ENCODE measurements around the gene SETD1B. TPM values are rescaled to one million over a fixed set of nuclear protein-coding genes. Genes with fewer than 3 reads are reported as not detected.
A peak's percentile ranks its signal among the peaks of the same experiment; 100 is the strongest.

SETD1B gene
- total RNA-seq, 1 donor = 4.7 TPM

GRCh38 chr12:121773011-121773777, 30.6 kb upstream of the SETD1B start:
- DNase-seq (ENCODE audit: low read depth) = peak; percentile 74
- no peak overlapping the region for H3K4me3 ChIP-seq (ENCODE audit: low read depth, low read length)
- TF ChIP-seq, protein P1, sequence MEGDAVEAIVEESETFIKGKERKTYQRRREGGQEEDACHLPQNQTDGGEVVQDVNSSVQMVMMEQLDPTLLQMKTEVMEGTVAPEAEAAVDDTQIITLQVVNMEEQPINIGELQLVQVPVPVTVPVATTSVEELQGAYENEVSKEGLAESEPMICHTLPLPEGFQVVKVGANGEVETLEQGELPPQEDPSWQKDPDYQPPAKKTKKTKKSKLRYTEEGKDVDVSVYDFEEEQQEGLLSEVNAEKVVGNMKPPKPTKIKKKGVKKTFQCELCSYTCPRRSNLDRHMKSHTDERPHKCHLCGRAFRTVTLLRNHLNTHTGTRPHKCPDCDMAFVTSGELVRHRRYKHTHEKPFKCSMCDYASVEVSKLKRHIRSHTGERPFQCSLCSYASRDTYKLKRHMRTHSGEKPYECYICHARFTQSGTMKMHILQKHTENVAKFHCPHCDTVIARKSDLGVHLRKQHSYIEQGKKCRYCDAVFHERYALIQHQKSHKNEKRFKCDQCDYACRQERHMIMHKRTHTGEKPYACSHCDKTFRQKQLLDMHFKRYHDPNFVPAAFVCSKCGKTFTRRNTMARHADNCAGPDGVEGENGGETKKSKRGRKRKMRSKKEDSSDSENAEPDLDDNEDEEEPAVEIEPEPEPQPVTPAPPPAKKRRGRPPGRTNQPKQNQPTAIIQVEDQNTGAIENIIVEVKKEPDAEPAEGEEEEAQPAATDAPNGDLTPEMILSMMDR (IDR thresholded peaks at IDR 0.05; ENCODE audit: insufficient read depth, low read depth, low read length) = peak; percentile 94

DNA sequence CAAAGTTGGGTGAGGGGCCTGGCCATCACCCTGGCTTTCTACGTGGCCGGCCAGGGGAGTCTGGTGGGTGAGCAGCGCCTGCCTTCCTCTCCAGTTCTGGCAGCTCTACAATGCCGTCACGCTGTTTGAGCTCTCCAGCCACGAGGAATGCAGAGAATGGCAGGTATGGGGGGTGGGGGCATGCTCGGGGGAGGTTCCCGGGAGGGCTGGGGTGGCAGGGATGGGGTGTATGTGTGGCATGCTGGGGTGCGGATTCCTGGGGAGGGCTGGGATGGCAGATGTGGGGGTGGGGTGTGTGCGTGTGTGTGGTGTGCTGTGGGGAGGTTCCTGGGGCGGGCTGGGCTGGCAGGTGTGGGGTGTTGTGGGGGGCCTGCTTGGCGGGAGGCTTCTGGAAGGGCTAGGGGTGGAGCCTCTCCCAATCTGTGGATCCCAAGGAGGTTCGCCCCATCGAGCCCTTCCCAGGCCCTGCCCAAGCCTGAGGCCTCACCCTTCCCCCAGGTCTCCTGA, 28.8 kb upstream of the SETD1B start:
- no peak for DNase-seq (ENCODE audit: low read depth)
- no peak overlapping the region for H3K4me3 ChIP-seq (ENCODE audit: low read depth, low read length)
- TF ChIP-seq, protein P1 (IDR thresholded peaks at IDR 0.05; ENCODE audit: insufficient read depth, low read depth, low read length) = no peak

DNA sequence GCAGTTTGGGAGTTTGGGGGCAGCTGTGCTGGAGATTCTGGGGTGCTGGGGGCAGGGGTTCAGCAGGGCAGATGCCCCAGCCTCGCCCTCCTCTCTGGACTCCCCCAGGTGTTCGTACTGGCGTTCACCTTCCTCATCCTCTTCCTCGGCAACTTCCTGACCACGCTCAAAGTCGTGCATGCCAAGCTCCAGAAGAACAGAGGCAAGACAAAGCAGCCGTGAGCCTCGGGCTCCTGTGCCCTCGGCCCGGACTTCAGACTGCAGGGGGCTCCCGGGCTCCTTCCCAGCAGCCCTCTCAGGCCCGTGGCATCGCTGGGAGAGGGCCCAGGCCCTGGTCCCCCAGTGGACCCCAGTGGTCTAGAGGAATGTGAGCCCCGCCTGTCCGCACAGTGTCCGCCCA, 28.3 kb upstream of the SETD1B start:
- TF ChIP-seq, protein P1 (IDR thresholded peaks at IDR 0.05; ENCODE audit: insufficient read depth, low read depth, low read length) = no peak
- no peak for DNase-seq (ENCODE audit: low read depth)
- no peak overlapping the region for H3K4me3 ChIP-seq (ENCODE audit: low read depth, low read length)

DNA sequence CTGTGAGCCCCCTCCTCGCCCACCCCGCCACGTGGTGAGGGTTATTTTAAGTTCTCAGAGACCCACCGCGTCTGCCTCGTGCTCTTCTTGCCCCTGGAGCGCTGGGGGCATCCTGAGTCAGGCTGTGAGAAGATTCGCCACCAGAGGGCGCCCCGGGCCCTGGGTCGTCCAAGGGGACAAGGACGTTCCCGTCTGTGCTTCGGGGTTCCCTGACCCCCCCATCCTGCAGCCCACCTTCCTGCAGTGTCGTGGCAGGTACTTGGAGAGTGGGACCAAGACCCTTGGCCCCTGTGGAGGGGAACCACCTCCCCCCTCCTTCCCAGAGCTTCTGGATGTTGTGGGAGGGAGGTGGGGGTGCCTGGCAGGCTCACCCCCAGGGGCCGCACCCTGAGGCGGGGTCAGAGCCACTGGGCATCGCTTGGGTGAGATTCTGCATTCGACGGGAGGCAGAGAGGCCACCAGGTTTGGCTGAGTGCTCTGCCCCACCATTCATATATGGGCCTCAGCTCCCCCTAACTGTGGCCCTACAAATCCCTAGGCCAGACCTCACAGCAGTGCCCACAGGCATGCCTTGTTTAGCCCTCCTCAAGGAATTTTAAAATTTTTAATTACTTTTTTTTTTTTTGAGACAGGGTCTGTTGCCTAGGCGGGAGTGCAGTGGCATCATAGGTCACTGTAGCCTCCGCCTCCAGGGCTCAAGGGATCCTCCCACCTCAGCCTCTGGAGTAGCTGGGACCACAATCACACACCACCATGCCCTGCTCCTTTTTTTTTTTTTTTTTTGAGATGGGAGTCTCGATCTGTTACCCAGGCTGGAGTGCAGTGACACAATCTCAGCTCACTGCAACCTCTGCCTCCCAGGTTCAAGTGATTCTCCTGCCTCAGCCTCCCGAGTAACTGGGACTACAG, 27.4 kb upstream of the SETD1B start:
- no peak overlapping the region for H3K4me3 ChIP-seq (ENCODE audit: low read depth, low read length)
- peak; percentile 66 for DNase-seq (ENCODE audit: low read depth)
- TF ChIP-seq, protein P1 (IDR thresholded peaks at IDR 0.05; ENCODE audit: insufficient read depth, low read depth, low read length) = peak; percentile 83

DNA sequence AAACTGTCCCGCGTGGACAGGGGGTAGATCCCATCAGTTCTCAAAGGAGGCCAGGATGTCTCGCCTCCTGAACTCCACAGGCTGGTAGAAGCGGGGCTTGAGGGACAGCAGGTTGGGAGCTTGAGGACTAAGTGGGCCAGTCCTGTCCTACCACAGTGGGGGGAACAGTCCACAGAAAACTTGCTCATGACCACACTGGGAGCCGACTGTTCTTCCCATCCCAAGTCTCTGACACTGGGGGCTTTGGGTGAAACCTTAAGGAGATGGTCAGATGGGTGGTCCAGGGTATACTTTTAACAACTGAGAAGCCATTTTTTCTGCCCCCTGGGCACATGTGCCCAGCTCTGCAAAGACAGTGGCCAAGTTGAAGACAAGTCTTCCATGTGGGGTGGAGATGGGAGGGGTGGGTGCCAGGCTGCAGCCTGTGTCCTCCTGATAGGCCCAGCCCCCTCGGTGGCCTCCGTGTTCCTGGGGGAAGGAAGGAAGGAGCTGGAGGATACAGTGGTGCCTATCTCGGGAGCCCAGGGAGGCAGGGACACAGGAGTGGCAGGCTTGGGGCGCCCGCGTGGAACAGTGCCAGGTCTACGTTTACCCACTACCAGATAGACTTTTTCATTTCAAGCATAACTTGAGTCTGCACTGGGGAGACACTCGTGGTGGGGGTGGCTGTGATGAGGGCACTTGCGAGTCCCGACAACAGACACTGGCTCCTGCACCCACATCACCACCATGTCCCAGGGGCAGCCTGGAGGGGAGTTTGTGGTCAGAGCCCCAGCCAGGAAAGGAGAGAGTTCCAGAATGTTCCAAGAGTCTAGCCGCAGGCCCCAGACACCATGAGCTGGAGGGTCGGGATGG, 25.0 kb upstream of the SETD1B start:
- no peak for DNase-seq (ENCODE audit: low read depth)
- TF ChIP-seq, protein P1 (IDR thresholded peaks at IDR 0.05; ENCODE audit: insufficient read depth, low read depth, low read length) = no peak
- H3K4me3 ChIP-seq (ENCODE audit: low read depth, low read length) = no peak overlapping the region

DNA sequence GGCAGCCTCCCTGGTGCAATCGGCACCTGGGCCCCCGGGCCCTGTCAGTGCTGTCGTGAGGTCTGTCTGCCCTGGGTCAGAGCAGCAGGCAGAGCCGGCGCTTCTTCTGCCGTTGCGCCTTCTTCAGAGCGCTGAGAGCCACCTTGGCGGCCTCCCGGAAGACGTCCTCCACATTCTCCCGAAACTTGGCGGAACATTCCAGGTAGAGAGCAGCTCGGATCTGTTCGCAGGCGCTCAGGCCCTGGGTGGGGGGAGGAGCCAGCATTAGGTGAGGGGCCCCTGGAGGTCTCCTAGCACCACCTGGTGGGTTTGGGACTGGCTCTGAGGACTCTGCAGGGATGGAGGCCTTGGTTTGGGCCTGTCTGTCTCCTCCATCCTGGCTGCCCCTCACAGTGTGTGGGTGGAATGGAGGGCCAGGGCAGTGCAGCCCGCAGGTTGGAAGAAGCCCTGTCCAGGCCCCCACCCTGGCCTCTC, 24.4 kb upstream of the SETD1B start:
- TF ChIP-seq, protein P1 (IDR thresholded peaks at IDR 0.05; ENCODE audit: insufficient read depth, low read depth, low read length) = no peak
- DNase-seq (ENCODE audit: low read depth) = no peak
- no peak overlapping the region for H3K4me3 ChIP-seq (ENCODE audit: low read depth, low read length)
